ENCODE data around the gene ARHGAP4.

Gene ARHGAP4

DNA sequence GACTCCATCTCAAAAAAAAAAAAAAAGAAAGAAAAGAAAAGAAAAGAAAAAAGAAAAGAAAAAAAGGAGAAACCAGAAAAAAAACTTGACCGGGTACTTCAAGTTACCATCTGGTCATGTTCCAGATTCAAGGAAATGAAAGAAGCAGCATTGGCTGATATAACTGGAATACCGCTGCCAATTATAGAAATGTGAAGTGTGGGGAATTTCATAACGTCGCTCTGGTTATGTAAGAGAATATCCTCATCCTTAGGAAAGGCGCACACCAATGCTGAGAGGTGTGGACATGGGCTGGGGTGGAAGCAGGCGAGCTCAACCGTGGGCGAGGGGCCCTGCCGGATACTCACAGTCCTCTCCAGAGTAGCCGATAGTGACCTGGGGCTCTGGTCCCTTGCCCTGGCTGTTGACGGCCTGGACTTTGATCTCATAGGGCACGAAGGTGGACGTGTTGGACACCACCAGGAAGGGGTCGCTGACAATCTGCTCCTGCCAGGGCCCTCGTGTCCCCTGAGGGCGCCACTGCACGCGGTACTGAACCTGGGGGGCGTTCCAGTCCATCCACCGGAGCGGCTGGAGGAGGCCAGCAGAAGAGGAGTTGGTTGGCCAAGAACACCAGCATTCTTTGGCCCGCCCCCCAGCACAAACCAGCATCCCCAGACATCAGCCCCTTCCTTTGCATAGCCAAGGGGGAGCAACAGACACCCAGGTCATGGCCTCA, 59.6 kb downstream of the ARHGAP4 start:
- no peak for DNase-seq (ENCODE audit: low spot score)

DNA sequence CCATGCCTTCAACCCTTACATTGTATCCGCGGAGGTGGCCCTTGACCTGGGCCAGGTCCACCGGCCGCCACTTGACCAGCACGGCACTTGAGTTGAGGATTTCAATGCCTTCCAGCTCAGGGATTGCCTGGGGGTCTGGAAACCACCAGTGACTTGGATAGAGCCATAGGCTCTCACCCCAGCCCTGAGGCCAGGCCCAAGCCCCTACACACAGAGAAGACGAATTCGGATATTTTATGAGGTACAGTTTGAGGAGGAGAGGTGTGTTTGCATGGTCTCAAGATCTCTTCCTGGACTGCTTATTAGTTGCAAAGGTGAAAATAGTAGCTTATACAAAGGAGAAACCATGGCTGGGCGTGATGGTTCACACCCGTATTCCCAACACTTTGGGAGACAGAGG, 60.4 kb downstream of the ARHGAP4 start:
- DNase-seq (ENCODE audit: low spot score) = no peak

DNA sequence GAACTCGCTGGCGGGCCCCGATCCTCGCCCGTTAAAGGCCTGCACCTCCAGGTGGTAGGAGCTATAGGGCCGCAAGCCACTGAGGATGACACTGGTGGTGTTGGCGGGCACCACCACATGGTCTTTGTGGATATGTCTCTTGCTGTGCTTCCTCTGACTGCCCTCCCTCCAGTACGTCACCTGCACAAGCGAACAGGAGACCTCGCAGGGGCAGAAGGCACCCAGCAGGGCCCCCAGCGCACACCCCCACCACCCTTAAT, 60.8 kb downstream of the ARHGAP4 start:
- DNase-seq (ENCODE audit: low spot score) = no peak

DNA sequence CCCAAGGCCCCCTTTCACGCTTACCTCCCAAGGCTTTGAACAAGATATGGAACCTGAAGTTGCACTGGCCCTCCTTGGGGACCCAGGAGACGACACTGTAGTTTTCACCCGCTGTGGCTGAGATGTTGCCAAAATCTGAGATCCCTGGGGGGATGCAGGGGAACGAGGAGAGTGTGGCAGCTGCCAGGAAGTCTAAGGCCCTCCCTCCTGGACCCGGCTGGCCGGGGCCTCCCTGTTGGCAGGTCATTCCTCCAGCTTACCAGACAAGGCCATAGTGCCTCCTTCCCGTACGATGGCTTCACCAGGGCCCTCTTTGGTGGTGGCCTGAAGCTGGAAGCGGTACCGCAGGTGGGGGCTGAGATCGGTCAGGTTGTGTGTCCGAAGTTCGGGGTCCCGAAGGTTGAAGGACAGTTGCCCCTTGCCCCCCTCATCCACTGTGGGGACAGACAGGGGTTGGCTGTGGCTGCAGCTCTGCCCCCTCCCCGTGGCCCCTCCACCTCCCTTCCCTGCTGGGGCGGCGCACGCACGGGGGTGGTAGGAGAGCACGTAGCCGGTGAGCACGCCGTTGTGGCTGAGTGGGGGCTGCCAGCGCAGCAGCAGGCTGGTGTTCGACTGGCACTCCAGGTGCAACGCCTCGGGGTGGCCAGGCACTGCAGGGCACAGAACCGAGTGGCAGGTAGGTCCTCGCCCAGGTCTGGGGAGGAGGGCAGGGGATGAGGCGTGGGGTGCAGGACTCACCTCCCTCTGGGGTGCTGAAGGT, 61.3 kb downstream of the ARHGAP4 start:
- DNase-seq (ENCODE audit: low spot score) = no peak

DNA sequence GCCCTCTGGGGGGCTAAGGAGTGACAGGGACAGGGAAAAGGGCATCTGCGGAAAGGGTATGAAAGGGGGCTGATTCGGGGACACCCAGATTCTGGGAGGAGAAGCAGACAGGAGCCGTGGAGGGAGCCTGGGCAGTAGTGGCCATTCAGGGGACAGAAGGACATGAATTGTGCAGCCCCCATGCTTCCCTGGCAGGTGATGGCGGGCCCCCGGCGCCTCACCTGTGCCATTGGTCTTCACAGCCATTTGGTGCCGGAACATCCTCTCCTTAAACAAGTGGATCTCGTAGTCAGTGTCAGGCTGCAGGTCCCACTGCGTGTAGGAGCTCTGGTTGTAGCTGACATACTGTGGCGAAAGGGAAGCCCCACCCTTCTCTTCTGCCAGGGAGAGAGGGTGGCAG, 62.0 kb downstream of the ARHGAP4 start:
- no peak for DNase-seq (ENCODE audit: low spot score)

- DNase-seq (ENCODE audit: low spot score) = no peak
Measured at GRCh38 chrX:153863251-153863991, 62.6 kb downstream of the ARHGAP4 start.

DNA sequence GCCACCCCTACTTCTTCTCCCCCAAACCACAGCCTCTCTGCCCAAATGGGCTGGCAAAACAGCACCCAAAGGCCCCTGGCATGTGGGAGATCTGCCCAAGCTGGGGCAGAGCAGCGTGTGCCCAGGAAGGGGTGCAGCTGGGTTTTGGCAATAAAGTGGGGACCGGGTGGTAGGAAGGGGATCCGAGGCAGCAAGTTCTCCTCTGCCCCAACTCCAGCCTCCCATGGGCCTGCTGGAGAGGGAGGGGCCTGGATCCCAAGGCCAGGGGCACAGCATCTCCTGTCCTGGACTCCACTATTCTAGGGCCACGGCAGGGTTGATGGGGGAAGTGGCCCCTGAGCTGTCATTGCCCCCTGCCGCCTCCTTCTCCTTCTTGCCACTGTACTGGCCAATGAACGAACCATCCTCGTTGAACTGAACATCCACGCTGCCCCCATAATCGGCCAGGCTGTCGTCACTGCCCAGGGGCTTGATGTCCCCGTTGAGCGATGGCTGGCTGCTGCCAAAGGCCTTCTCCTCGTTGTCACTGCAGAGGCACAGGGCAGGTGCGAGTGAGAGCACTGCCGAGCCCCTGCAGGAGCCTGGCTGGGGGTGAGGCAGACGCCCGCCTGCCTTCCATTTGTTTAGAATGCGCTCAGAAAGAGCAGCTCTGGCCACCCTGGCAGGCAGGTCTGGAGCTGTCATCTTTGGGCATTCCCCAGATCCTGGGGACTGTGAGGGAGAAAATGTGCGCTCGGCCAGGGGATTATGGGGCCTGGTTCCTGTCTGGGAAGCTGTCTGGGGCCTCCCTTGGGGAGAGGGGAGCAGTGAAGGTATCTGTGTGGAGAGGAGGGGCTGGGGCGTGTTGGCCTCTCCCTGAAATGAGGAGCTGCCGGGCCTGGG, 63.5 kb downstream of the ARHGAP4 start:
- DNase-seq (ENCODE audit: low spot score) = no peak

DNA sequence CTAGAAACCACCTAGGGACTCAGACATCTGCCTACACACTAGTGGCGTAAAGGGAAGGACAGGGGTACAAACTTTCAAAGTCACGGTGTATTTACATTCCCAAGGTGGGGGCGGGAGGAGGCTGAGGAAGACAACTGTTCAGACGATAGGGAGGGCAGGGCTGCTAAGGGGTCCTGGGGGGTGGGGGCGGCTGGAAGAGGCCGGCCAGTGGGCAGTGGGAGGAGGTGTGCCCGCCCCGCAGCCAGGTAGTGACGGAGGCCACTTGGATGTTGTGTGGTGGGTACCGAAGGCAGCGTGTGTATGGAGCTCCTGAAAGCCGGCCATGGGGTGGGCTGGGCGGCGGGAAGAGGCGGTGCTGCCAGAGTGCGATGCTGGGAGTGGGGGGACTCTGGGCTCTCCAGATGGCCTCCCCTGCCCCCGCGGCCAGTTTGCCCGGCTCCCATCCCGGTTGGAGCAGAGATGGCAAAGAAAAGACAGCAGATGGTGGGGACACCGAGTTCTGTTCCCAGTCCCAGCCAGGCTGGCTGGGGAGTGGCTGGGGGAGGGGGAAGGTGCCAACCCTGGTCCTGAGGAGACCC, 64.2 kb downstream of the ARHGAP4 start:
- no peak for DNase-seq (ENCODE audit: low spot score)

DNA sequence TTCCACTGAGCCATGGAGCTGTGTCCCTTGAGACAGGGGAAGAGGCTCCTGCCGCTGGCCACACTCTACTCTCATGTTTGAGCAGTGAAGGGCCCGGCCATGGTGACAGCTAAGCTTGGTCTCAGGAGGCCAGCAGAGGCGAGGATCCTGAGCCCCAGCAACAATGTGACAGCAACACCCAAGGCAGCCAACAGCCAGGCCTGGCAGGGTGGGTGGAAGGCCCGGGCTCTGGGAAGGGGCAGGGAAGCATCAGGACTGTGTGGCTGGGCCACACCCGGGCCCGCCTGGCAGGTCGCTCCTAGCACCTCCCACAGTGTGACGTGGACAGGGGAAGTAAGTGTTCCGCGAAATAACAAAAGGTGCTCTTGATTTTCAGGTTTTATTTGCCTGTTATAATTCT, 64.9 kb downstream of the ARHGAP4 start:
- DNase-seq (ENCODE audit: low spot score) = no peak

Measured in putamen (tissue), 1 donor.